GM23338 (cell line): Measurements from ENCODE around the gene OR13F1. TPM values are rescaled to one million over a fixed set of nuclear protein-coding genes. Genes with fewer than 3 reads are reported as not detected.

Experiments
- ATAC-seq: fragments of 200-7000 bp; cut with Tn5 transposase; 3 replicates; pipeline ENCODE4 v1.9.1; 2020
- DNase-seq: peaks from one replicate; pipeline ENCODE4 v3.0.0-alpha.2; 2015; ENCODE audit warnings: low spot score
- H2AFZ ChIP-seq: fragments of 200-600 bp; sonication (generic); 2 replicates; pipeline ENCODE4 v1.8.0; 2016; ENCODE audit warnings: antibody characterized with exemption, mild to moderate bottlenecking, moderate library complexity
- H3F3A ChIP-seq: fragments of 200-600 bp; sonication (generic); replicated peaks from 2 replicates; pipeline ENCODE4 v1.8.0; 2017; ENCODE audit warnings: antibody characterized with exemption, mixed run types, low read depth
- H3K27ac ChIP-seq: fragments of 200-600 bp; sonication (generic); 2 replicates; pipeline ENCODE4 v1.6.1; 2016; ENCODE audit warnings: low read depth
- H3K27me3 ChIP-seq: fragments of 200-600 bp; sonication (generic); 2 replicates; pipeline ENCODE4 v1.8.0; 2016; ENCODE audit warnings: mild to moderate bottlenecking, mixed run types, moderate library complexity; ENCODE audit not compliant: insufficient read depth
- H3K36me3 ChIP-seq: fragments of 200-600 bp; sonication (generic); 2 replicates; pipeline ENCODE4 v1.8.0; 2016; ENCODE audit warnings: mild to moderate bottlenecking; ENCODE audit not compliant: insufficient read depth
- H3K4me1 ChIP-seq: fragments of 200-600 bp; sonication (generic); 2 replicates; pipeline ENCODE4 v1.8.0; 2016; ENCODE audit warnings: mild to moderate bottlenecking, moderate library complexity; ENCODE audit not compliant: insufficient read depth
- H3K4me2 ChIP-seq: fragments of 200-600 bp; sonication (generic); 2 replicates; pipeline ENCODE4 v1.7.1; 2017; ENCODE audit warnings: mixed run types
- H3K4me3 ChIP-seq: fragments of 200-600 bp; sonication (generic); 2 replicates; pipeline ENCODE4 v1.6.1; 2016; ENCODE audit warnings: mixed run types
- H3K79me2 ChIP-seq: fragments of 200-600 bp; sonication (generic); replicated peaks from 2 replicates; pipeline ENCODE4 v1.8.0; 2017; ENCODE audit warnings: mild to moderate bottlenecking; ENCODE audit not compliant: insufficient read depth
- H3K9me2 ChIP-seq: fragments of 200-600 bp; sonication (generic); 2 replicates; pipeline ENCODE4 v1.8.0; 2017; ENCODE audit not compliant: insufficient read depth
- H4K20me1 ChIP-seq: fragments of 200-600 bp; sonication (generic); replicated peaks from 2 replicates; pipeline ENCODE4 v1.8.0; 2017; ENCODE audit warnings: mild to moderate bottlenecking; ENCODE audit not compliant: insufficient read depth
- H3K27ac Mint-ChIP-seq: 2 replicates; pipeline ENCODE4 v1.8.0; 2020; ENCODE audit warnings: inconsistent platforms, mild to moderate bottlenecking, moderate library complexity, mixed read lengths
- H3K27me3 Mint-ChIP-seq: 3 replicates; pipeline ENCODE4 v1.8.0; 2022; ENCODE audit warnings: low read depth, mild to moderate bottlenecking, moderate library complexity, mixed read lengths, inconsistent platforms; ENCODE audit not compliant: insufficient read depth, poor library complexity
- H3K36me3 Mint-ChIP-seq: 3 replicates; pipeline ENCODE4 v1.8.0; 2021; ENCODE audit warnings: low read depth, mild to moderate bottlenecking, inconsistent platforms, moderate library complexity, mixed read lengths
- H3K4me1 Mint-ChIP-seq: 3 replicates; pipeline ENCODE4 v1.8.0; 2020; ENCODE audit warnings: mild to moderate bottlenecking, inconsistent platforms, mixed read lengths
- H3K4me3 Mint-ChIP-seq: 3 replicates; pipeline ENCODE4 v1.8.0; 2021; ENCODE audit warnings: moderate library complexity, mild to moderate bottlenecking, inconsistent platforms, mixed read lengths
- H3K9me3 Mint-ChIP-seq: 3 replicates; pipeline ENCODE4 v1.8.0; 2020; ENCODE audit warnings: moderate library complexity, mild to moderate bottlenecking, inconsistent platforms, mixed read lengths
- CREB1 ChIP-seq: fragments of 250-450 bp; sonication (Bioruptor Pico); IDR thresholded peaks from 2 replicates; pipeline ENCODE4 v1.5.0; 2020; ENCODE audit warnings: low read depth, mild to moderate bottlenecking, moderate library complexity
- EZH2 ChIP-seq: fragments of 200-600 bp; sonication (generic); IDR thresholded peaks from one replicate; pipeline ENCODE4 v1.8.0; 2017; ENCODE audit warnings: antibody characterized with exemption, mild to moderate bottlenecking, low read depth; ENCODE audit not compliant: unreplicated experiment
- EZH2phosphoT487 ChIP-seq: fragments of 200-600 bp; sonication (generic); IDR thresholded peaks from one replicate; pipeline ENCODE4 v1.8.1; 2018; ENCODE audit warnings: antibody characterized with exemption; ENCODE audit not compliant: unreplicated experiment
- JUNB ChIP-seq: IDR thresholded peaks from one replicate; pipeline ENCODE4 v1.6.1; 2016; ENCODE audit warnings: antibody characterized with exemption; ENCODE audit not compliant: unreplicated experiment
- POLR2AphosphoS5 ChIP-seq: IDR thresholded peaks from 2 replicates; pipeline ENCODE4 v1.6.1; 2016; ENCODE audit warnings: antibody characterized with exemption, low read depth
- STAT1 ChIP-seq: IDR thresholded peaks from one replicate; pipeline ENCODE4 v1.6.1; 2016; ENCODE audit warnings: antibody characterized with exemption; ENCODE audit not compliant: unreplicated experiment
- ZNF114 ChIP-seq: fragments of 250-450 bp; sonication (Bioruptor Pico); IDR thresholded peaks from 2 replicates; pipeline ENCODE4 v1.5.0; 2020; ENCODE audit warnings: mild to moderate bottlenecking, moderate library complexity
- ZNF331 ChIP-seq: fragments of 250-450 bp; sonication (Bioruptor Pico); IDR thresholded peaks from 2 replicates; pipeline ENCODE4 v1.5.0; 2020; ENCODE audit warnings: low read depth, mild to moderate bottlenecking, moderate library complexity
- polyA plus RNA-seq: library from polyadenylated mRNA; unstranded; fragments of >200 nt; fragmentation: Nextera tagmentation; extraction: Ambion mirVana; gene quantifications from 2 replicates; pipeline ENCODE4 v1.2.1, GENCODE V29; 2016
- total RNA-seq: library from RNA; depleted of rRNA; stranded (reverse); fragments of >200 nt; shearing (Covaris generic); gene quantifications from 2 replicates; pipeline ENCODE4 v1.2.3, GENCODE V29; 2014
- TF ChIP-seq, protein P1 (sequence below): IDR thresholded peaks from 2 replicates; pipeline ENCODE4 v1.6.1; 2016; ENCODE audit warnings: antibody characterized with exemption
- TF ChIP-seq, protein P2 (sequence below): IDR thresholded peaks from one replicate; pipeline ENCODE4 v1.6.1; 2018; ENCODE audit warnings: antibody characterized with exemption; ENCODE audit not compliant: unreplicated experiment
- TF ChIP-seq, protein P3 (sequence below), 2 experiments: fragments of 200-600 bp in 1 of 2; sonication (generic) in 1 of 2; conservative IDR thresholded peaks; 2 replicates each; pipeline versions ENCODE4 v1.5.1 to v1.6.1; 2016 to 2017; ENCODE audit warnings: antibody characterized with exemption in 2 of 2, low read depth in 2 of 2, mild to moderate bottlenecking in 2 of 2, moderate library complexity in 1 of 2

Gene OR13F1
- total and polyA plus RNA-seq, 2 experiments from 2014 or later = not detected

DNA sequence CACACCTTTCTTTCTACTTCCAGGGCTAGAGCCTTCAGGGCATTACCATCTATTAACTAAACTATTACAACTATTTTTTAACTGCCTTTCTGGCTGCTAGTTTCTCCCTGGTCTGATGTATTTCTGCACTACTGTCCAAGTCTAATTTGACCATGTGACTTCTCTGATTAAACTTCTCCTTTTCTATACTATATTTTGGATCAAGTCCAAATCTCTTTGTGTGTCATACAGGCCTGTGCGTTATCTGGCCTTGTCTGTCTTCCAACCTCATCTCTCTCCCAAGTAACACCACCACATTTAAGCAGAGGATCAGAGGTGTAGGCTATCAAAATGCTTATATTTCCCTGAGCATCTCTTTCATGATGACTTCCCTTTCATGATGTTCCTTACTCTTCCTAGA, 47.2 kb upstream of the OR13F1 start:
- ATAC-seq = no peak
- TF ChIP-seq, protein P1, sequence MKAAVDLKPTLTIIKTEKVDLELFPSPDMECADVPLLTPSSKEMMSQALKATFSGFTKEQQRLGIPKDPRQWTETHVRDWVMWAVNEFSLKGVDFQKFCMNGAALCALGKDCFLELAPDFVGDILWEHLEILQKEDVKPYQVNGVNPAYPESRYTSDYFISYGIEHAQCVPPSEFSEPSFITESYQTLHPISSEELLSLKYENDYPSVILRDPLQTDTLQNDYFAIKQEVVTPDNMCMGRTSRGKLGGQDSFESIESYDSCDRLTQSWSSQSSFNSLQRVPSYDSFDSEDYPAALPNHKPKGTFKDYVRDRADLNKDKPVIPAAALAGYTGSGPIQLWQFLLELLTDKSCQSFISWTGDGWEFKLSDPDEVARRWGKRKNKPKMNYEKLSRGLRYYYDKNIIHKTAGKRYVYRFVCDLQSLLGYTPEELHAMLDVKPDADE = no peak
- no peak for TF ChIP-seq STAT1
- TF ChIP-seq POLR2AphosphoS5 = no peak
- TF ChIP-seq ZNF331 = no peak
- TF ChIP-seq, protein P2, sequence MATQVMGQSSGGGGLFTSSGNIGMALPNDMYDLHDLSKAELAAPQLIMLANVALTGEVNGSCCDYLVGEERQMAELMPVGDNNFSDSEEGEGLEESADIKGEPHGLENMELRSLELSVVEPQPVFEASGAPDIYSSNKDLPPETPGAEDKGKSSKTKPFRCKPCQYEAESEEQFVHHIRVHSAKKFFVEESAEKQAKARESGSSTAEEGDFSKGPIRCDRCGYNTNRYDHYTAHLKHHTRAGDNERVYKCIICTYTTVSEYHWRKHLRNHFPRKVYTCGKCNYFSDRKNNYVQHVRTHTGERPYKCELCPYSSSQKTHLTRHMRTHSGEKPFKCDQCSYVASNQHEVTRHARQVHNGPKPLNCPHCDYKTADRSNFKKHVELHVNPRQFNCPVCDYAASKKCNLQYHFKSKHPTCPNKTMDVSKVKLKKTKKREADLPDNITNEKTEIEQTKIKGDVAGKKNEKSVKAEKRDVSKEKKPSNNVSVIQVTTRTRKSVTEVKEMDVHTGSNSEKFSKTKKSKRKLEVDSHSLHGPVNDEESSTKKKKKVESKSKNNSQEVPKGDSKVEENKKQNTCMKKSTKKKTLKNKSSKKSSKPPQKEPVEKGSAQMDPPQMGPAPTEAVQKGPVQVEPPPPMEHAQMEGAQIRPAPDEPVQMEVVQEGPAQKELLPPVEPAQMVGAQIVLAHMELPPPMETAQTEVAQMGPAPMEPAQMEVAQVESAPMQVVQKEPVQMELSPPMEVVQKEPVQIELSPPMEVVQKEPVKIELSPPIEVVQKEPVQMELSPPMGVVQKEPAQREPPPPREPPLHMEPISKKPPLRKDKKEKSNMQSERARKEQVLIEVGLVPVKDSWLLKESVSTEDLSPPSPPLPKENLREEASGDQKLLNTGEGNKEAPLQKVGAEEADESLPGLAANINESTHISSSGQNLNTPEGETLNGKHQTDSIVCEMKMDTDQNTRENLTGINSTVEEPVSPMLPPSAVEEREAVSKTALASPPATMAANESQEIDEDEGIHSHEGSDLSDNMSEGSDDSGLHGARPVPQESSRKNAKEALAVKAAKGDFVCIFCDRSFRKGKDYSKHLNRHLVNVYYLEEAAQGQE = no peak
- no peak for TF ChIP-seq CREB1 (CRISPR knock-in tag)
- no peak for TF ChIP-seq EZH2
- no peak for TF ChIP-seq JUNB
- no peak for TF ChIP-seq ZNF114
- TF ChIP-seq, protein P3, sequence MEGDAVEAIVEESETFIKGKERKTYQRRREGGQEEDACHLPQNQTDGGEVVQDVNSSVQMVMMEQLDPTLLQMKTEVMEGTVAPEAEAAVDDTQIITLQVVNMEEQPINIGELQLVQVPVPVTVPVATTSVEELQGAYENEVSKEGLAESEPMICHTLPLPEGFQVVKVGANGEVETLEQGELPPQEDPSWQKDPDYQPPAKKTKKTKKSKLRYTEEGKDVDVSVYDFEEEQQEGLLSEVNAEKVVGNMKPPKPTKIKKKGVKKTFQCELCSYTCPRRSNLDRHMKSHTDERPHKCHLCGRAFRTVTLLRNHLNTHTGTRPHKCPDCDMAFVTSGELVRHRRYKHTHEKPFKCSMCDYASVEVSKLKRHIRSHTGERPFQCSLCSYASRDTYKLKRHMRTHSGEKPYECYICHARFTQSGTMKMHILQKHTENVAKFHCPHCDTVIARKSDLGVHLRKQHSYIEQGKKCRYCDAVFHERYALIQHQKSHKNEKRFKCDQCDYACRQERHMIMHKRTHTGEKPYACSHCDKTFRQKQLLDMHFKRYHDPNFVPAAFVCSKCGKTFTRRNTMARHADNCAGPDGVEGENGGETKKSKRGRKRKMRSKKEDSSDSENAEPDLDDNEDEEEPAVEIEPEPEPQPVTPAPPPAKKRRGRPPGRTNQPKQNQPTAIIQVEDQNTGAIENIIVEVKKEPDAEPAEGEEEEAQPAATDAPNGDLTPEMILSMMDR (conservative IDR thresholded peaks at IDR 0.05; ENCODE audit: low read depth in 2 of 2) = no peak
- no peaks in the 10 kb centered on the region for H3K36me3 Mint-ChIP-seq
- Histone ChIP-seq H4K20me1 (no peaks in the 10 kb centered on the region), H3K27me3 (no peaks in the 10 kb centered on the region), H2AFZ (no peak overlapping the region), H3K27ac (no peak overlapping the region), H3K36me3 (no peaks in the 10 kb centered on the region), H3F3A (no peaks in the 10 kb centered on the region), H3K4me2 (no peak overlapping the region), H3K79me2 (no peaks in the 10 kb centered on the region), H3K4me3 (no peak overlapping the region), H3K4me1 (no peaks in the 10 kb centered on the region), H3K9me2 (no peaks in the 10 kb centered on the region)
- peaks cover 5% of the 10 kb centered on the region; the same call in 1 of the 3 replicates for H3K4me1 Mint-ChIP-seq
- no peak for DNase-seq
- H3K9me3 Mint-ChIP-seq = no peaks in the 10 kb centered on the region; the same call in 2 of the 3 replicates
- H3K27me3 Mint-ChIP-seq = no peaks in the 10 kb centered on the region
- no peak overlapping the region for H3K27ac Mint-ChIP-seq
- H3K4me3 Mint-ChIP-seq = no peak overlapping the region

DNA sequence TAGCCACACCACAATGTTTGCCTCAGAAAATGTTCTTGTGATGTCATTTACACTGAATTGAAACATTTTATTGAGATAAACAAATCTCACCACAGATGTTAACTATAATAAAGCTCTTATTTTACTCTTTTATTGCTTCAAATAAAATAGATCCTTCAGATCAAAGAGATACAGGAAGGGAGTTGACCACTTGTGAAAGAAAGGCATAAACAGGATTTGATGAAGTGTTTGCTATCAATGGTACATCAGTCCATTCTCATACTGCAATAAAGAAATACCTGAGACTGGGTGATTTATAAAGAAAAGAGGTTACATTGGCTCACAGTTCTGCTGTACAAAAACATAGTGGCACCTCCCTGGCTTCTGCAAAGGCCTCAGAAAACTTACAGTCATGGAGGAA, 40.2 kb upstream of the OR13F1 start:
- H3K36me3 Mint-ChIP-seq = no peaks in the 10 kb centered on the region
- Histone ChIP-seq H3K4me3 (no peak overlapping the region), H2AFZ (no peak overlapping the region), H3K4me1 (no peaks in the 10 kb centered on the region), H3K9me2 (no peaks in the 10 kb centered on the region), H3K36me3 (0 out of 2 replicates have a peak, but pooled peaks cover 4% of the 10 kb centered on the region), H3F3A (no peaks in the 10 kb centered on the region), H4K20me1 (no peaks in the 10 kb centered on the region), H3K27me3 (no peaks in the 10 kb centered on the region), H3K79me2 (no peaks in the 10 kb centered on the region), H3K4me2 (no peak overlapping the region), H3K27ac (no peak overlapping the region)
- ATAC-seq = no peak
- no peak overlapping the region for H3K27ac Mint-ChIP-seq
- no peaks in the 10 kb centered on the region for H3K27me3 Mint-ChIP-seq
- H3K4me3 Mint-ChIP-seq = no peak overlapping the region
- H3K4me1 Mint-ChIP-seq = no peaks in the 10 kb centered on the region
- DNase-seq = no peak
- peaks cover 34% of the 10 kb centered on the region for H3K9me3 Mint-ChIP-seq
- TF ChIP-seq ZNF331 (no peak), EZH2phosphoT487 (no peak), JUNB (no peak), ZNF114 (no peak)
- TF ChIP-seq, protein P2 = no peak
- TF ChIP-seq, protein P3 (conservative IDR thresholded peaks at IDR 0.05; ENCODE audit: low read depth in 2 of 2) = no peak
